Lung (tissue), 12 donors: ENCODE measurements around the gene CCT6A. TPM values are rescaled to one million over a fixed set of nuclear protein-coding genes. Genes with fewer than 3 reads are reported as not detected.
A peak's percentile ranks its signal among the peaks of the same experiment; 100 is the strongest.
"Not testable (repeated sequence)": the region's sequence is repeated elsewhere in the genome, so short reads cannot be mapped to it uniquely, and the experiment has no call there.

Experiments used
- ATAC-seq: fragments of 200-7000 bp; cut with Tn5 transposase; one replicate; pipeline ENCODE4 v1.9.1; 2020; ENCODE audit warnings: moderate number of reproducible peaks; ENCODE audit not compliant: insufficient read depth, low FRiP score
- DNase-seq, 3 donors: peaks; one replicate each; pipeline ENCODE4 v3.0.0-alpha.2; 2013 to 2017
- H3K27ac ChIP-seq, 2 donors: one replicate each; pipeline ENCODE4 v1.5.1; 2013; ENCODE audit warnings: mild to moderate bottlenecking in 2 of 2, moderate library complexity in 2 of 2, control low read depth in 1 of 2, inconsistent platforms in 1 of 2, low read depth in 1 of 2, low read length in 1 of 2
- H3K27me3 ChIP-seq, 3 donors: one replicate each; pipeline ENCODE4 v1.5.1; 2013; ENCODE audit warnings: low read length in 2 of 3; ENCODE audit not compliant: control insufficient read depth in 3 of 3, insufficient read depth in 3 of 3
- H3K36me3 ChIP-seq, 4 donors: one replicate each; pipeline ENCODE4 v1.5.1; 2013; ENCODE audit warnings: low read length in 4 of 4, mild to moderate bottlenecking in 1 of 4, moderate library complexity in 1 of 4; ENCODE audit not compliant: control insufficient read depth in 4 of 4, insufficient read depth in 4 of 4
- H3K4me1 ChIP-seq, 5 donors: one replicate each; pipeline ENCODE4 v1.5.1; 2013; ENCODE audit warnings: low read length in 5 of 5, mild to moderate bottlenecking in 2 of 5, moderate library complexity in 1 of 5; ENCODE audit not compliant: control insufficient read depth in 5 of 5, insufficient read depth in 5 of 5
- H3K4me3 ChIP-seq: one replicate; pipeline ENCODE4 v1.5.1; 2013; ENCODE audit warnings: mild to moderate bottlenecking, control low read depth, moderate library complexity
- H3K9ac ChIP-seq, 2 donors: one replicate each; pipeline ENCODE4 v1.5.1; 2013; ENCODE audit warnings: low read length in 2 of 2, control low read depth in 1 of 2; ENCODE audit not compliant: insufficient read depth in 1 of 2
- H3K9me3 ChIP-seq, 4 donors: one replicate each; pipeline ENCODE4 v1.5.1; 2013; ENCODE audit warnings: low read length in 3 of 4, mild to moderate bottlenecking in 1 of 4, moderate library complexity in 1 of 4; ENCODE audit not compliant: control insufficient read depth in 4 of 4, insufficient read depth in 3 of 4
- CTCF ChIP-seq: IDR thresholded peaks from 2 replicates; pipeline ENCODE4 v1.5.1; 2012; ENCODE audit warnings: mild to moderate bottlenecking; ENCODE audit errors: control extremely low read depth, extremely low read depth
- WGBS, 2 donors: extraction: QIAGEN DNeasy Blood & Tissue Kit; methylation state at CpG; one replicate each; pipeline ENCODE4 v1.1.7; 2013; 5-methylcytosine and 5-hydroxymethylcytosine counted together
- polyA plus RNA-seq, 2 donors: library from polyadenylated mRNA; stranded (reverse); fragments of 200-250 nt; gene quantifications; one replicate each; pipeline ENCODE4 v1.2.1, GENCODE V29; 2013
- total RNA-seq, 2 donors: library from RNA; depleted of rRNA in 1 of 2; stranded (reverse); fragments of >200 nt in 1 of 2; gene quantifications; one replicate each; pipeline ENCODE4 v1.2.1, GENCODE V29; 2014 to 2021
- donor health status: control.
- donor health status: control.
- donor health status: Bipolar disorder and iron deficiency.
- donor health status: healthy.
- donor health status: DM: yes; HTN: yes; CAD: no.

Gene CCT6A
- total and polyA plus RNA-seq, 4 donors: 88.1 to 196 (median 104) TPM

GRCh38 chr7:56092789-56093531 is 41.4 kb downstream of the CCT6A start, which contains the start of gene PHKG1:
PHKG1 (minus strand) TSS chr7:56092952; CDS start chr7:56088941, 4,011 bp downstream.
- H3K27me3 ChIP-seq: no peaks in the 10 kb centered on the region
- ATAC-seq: peak; percentile 74
- TF ChIP-seq CTCF: no peak
- H3K9ac ChIP-seq: no peak within 1 kb of the TSS
- WGBS, 2 donors: 44 to 70% methylated on average over 19 of the region's 19 CpGs
- no peaks in the 10 kb centered on the region for H3K9me3 ChIP-seq
- H3K4me1 ChIP-seq: peaks cover 5 to 18% (median 8%) of the 10 kb centered on the region in 5 donors
- peak; percentile 93 to 97 (median 94) for DNase-seq
- peak within 1 kb of the TSS; percentile 40 to 45 for H3K27ac ChIP-seq
- H3K4me3 ChIP-seq: no peak within 1 kb of the TSS
- peaks cover 0 to 4% (median 2%) of the 10 kb centered on the region in 4 donors for H3K36me3 ChIP-seq

- Histone ChIP-seq H3K27me3 (no peaks in the 10 kb centered on the region), H3K9ac (no peak overlapping the region), H3K4me1 (peaks cover 0 to 5% (median 1%) of the 10 kb centered on the region in 5 donors), H3K4me3 (no peak overlapping the region), H3K9me3 (no peaks in the 10 kb centered on the region), H3K27ac (no peak overlapping the region), H3K36me3 (peaks cover 11 to 30% (median 22%) of the 10 kb centered on the region in 4 donors)
- ATAC-seq: no peak
- WGBS, 2 donors: 71 to 83% methylated on average over 5 of the region's 5 CpGs
- TF ChIP-seq CTCF: no peak
- no peak for DNase-seq
Measured at GRCh38 chr7:56097700-56098099, 46.1 kb downstream of the CCT6A start.

- not testable (repeated sequence) for H3K9me3 ChIP-seq, H3K4me3 ChIP-seq, H3K9ac ChIP-seq, DNase-seq, H3K4me1 ChIP-seq, ATAC-seq, H3K27ac ChIP-seq, H3K27me3 ChIP-seq
- peaks cover 11 to 31% (median 24%) of the 10 kb centered on the region in 4 donors for H3K36me3 ChIP-seq
- 97 to 98% methylated on average over 8 of the region's 8 CpGs for WGBS, 2 donors
Measured at GRCh38 chr7:56098187-56099008, 46.8 kb downstream of the CCT6A start.

- Histone ChIP-seq H3K4me1 (peaks cover 0 to 1% (median 0%) of the 10 kb centered on the region in 5 donors), H3K27ac (no peak overlapping the region), H3K9me3 (no peaks in the 10 kb centered on the region), H3K27me3 (no peaks in the 10 kb centered on the region), H3K4me3 (no peak overlapping the region), H3K9ac (no peak overlapping the region), H3K36me3 (peaks cover 11 to 37% (median 30%) of the 10 kb centered on the region in 4 donors)
- no peak for DNase-seq
- WGBS, 2 donors: 94 to 96% methylated on average over 3 of the region's 3 CpGs
- no peak for ATAC-seq
- no peak for TF ChIP-seq CTCF
Measured at GRCh38 chr7:56099653-56100052, 48.1 kb downstream of the CCT6A start.

GRCh38 chr7:56104138-56104537 is 52.6 kb downstream of the CCT6A start:
- H3K9me3 ChIP-seq, H3K27me3 ChIP-seq, H3K27ac ChIP-seq, H3K4me3 ChIP-seq, DNase-seq, H3K4me1 ChIP-seq, ATAC-seq, H3K9ac ChIP-seq: not testable (repeated sequence)
- peaks cover 15 to 37% (median 31%) of the 10 kb centered on the region in 4 donors for H3K36me3 ChIP-seq
- 89 to 92% methylated on average over 9 of the region's 9 CpGs for WGBS, 2 donors
